ENCODE results near the gene AHCYL1.
"Not testable (repeated sequence)": the region's sequence is repeated elsewhere in the genome, so short reads cannot be mapped to it uniquely, and the experiment has no call there.

The AHCYL1 gene

GRCh38 chr1:109951501-109951900 lies 33.1 kb upstream of the AHCYL1 start:
- not testable (repeated sequence) for H4K8ac ChIP-seq (ENCODE audit: low read depth, low read length); H3K79me2 ChIP-seq (ENCODE audit: control insufficient read depth, insufficient read depth, low read length); H3K56ac ChIP-seq (ENCODE audit: low read length); H3K18ac ChIP-seq (ENCODE audit: low read length); H2BK15ac ChIP-seq (replicated peaks; ENCODE audit: low read depth); H3K4me1 ChIP-seq (ENCODE audit: control insufficient read depth, low read depth, low read length); H2BK120ac ChIP-seq (ENCODE audit: low read depth, low read length); H3K4ac ChIP-seq (ENCODE audit: low read depth, low read length); H3K79me1 ChIP-seq (ENCODE audit: low read length); H2BK5ac ChIP-seq (ENCODE audit: low read length); DNase-seq; H3K4me3 ChIP-seq (ENCODE audit: low read length); H2AK5ac ChIP-seq (ENCODE audit: low read length); H3K27ac ChIP-seq (ENCODE audit: low read depth, low read length); H3K36me3 ChIP-seq (ENCODE audit: control insufficient read depth, insufficient read depth, low read length); H4K5ac ChIP-seq (ENCODE audit: low read length); H3K23ac ChIP-seq (ENCODE audit: low read length); H3K27me3 ChIP-seq (ENCODE audit: insufficient read depth, low read length, poor library complexity); H3K4me2 ChIP-seq (ENCODE audit: low read length); H3K9ac ChIP-seq (ENCODE audit: low read length)
- no CpG with 5 or more reads among the region's 5 CpGs for WGBS (ENCODE audit: extremely low coverage, insufficient coverage, low lambda C conversion rate)

GRCh38 chr1:109954041-109954512 lies 30.5 kb upstream of the AHCYL1 start:
- no peak overlapping the region for H3K27ac ChIP-seq (ENCODE audit: low read depth, low read length)

GRCh38 chr1:109959632-109959973 lies 25.0 kb upstream of the AHCYL1 start:
- Histone ChIP-seq H2BK15ac (replicated peaks; ENCODE audit: low read depth) (no peak overlapping the region), H3K27me3 (ENCODE audit: insufficient read depth, low read length, poor library complexity) (peaks cover 1% of the 10 kb centered on the region), H4K8ac (ENCODE audit: low read depth, low read length) (no peak overlapping the region), H2AK5ac (ENCODE audit: low read length) (peak overlapping the region; percentile 19), H3K18ac (ENCODE audit: low read length) (peak overlapping the region; percentile 91), H3K4me3 (ENCODE audit: low read length) (no peak overlapping the region), H3K9ac (ENCODE audit: low read length) (peak overlapping the region; percentile 22), H2BK5ac (ENCODE audit: low read length) (no peak overlapping the region), H3K23ac (ENCODE audit: low read length) (no peak overlapping the region), H4K5ac (ENCODE audit: low read length) (no peak overlapping the region), H3K56ac (ENCODE audit: low read length) (peak overlapping the region; percentile 31), H3K27ac (ENCODE audit: low read depth, low read length) (peak overlapping the region; percentile 83), H3K79me1 (ENCODE audit: low read length) (no peaks in the 10 kb centered on the region), H3K36me3 (ENCODE audit: control insufficient read depth, insufficient read depth, low read length) (no peaks in the 10 kb centered on the region), H3K4me2 (ENCODE audit: low read length) (peak overlapping the region; percentile 18), H3K79me2 (ENCODE audit: control insufficient read depth, insufficient read depth, low read length) (no peaks in the 10 kb centered on the region), H3K4ac (ENCODE audit: low read depth, low read length) (no peak overlapping the region), H3K4me1 (ENCODE audit: control insufficient read depth, low read depth, low read length) (peaks cover 14% of the 10 kb centered on the region), H2BK120ac (ENCODE audit: low read depth, low read length) (peak overlapping the region; percentile 15)
- no peak for DNase-seq
- WGBS (ENCODE audit: extremely low coverage, insufficient coverage, low lambda C conversion rate) = no CpG with 5 or more reads among the region's 1 CpG

More at GRCh38 chr1:109954041-109954512, 30.5 kb upstream of the AHCYL1 start:
- no peak for DNase-seq
- Histone ChIP-seq H4K8ac (ENCODE audit: low read depth, low read length) (no peak overlapping the region), H3K9ac (ENCODE audit: low read length) (no peak overlapping the region), H3K4me2 (ENCODE audit: low read length) (no peak overlapping the region), H3K79me1 (ENCODE audit: low read length) (no peaks in the 10 kb centered on the region), H3K36me3 (ENCODE audit: control insufficient read depth, insufficient read depth, low read length) (no peaks in the 10 kb centered on the region), H2BK120ac (ENCODE audit: low read depth, low read length) (no peak overlapping the region), H3K79me2 (ENCODE audit: control insufficient read depth, insufficient read depth, low read length) (no peaks in the 10 kb centered on the region), H2BK5ac (ENCODE audit: low read length) (no peak overlapping the region), H3K23ac (ENCODE audit: low read length) (no peak overlapping the region), H3K4ac (ENCODE audit: low read depth, low read length) (no peak overlapping the region), H3K27me3 (ENCODE audit: insufficient read depth, low read length, poor library complexity) (peaks cover 1% of the 10 kb centered on the region), H3K4me3 (ENCODE audit: low read length) (no peak overlapping the region), H3K56ac (ENCODE audit: low read length) (no peak overlapping the region), H2BK15ac (replicated peaks; ENCODE audit: low read depth) (no peak overlapping the region), H2AK5ac (ENCODE audit: low read length) (no peak overlapping the region), H3K18ac (ENCODE audit: low read length) (no peak overlapping the region), H4K5ac (ENCODE audit: low read length) (no peak overlapping the region), H3K4me1 (ENCODE audit: control insufficient read depth, low read depth, low read length) (no peaks in the 10 kb centered on the region)
- WGBS (ENCODE audit: extremely low coverage, insufficient coverage, low lambda C conversion rate) = no CpG with 5 or more reads among the region's 1 CpG

DNA sequence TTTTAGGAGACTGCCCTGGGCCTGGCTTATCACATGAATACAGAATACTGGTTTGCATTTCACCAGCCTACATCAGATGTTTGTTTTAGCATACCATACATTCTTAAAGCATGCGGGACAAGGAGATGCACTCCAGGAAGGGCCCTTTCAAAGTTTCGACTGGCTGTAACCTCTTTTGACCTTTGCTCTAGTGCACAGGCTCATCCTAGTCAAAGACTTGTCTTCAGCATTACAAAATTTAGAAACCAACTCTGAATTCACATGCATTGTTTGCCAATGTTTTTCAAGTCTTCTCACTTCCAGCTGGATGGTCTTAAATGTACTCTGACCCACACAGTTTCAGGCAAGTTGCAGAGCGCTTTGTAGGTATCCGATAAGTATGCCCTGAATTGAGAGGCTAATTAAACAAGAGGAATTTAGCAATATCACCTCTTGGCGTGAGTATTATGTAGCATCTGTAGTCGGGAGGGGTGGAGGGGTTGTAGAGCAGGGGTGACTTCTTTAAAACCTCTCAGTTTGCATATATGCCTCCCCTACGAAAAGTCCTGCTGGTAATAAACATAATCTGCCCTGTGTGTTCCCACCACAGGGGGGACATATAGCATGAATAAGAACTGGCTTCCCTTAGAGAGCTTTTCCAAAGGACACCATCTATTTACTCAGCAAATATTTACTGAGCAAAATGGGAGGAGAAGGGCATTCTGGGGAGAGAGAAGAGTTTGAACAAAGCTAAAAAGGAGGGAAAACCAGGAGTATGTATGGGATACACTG lies 24.4 kb upstream of the AHCYL1 start:
- peak overlapping the region; percentile 75 for H3K56ac ChIP-seq (ENCODE audit: low read length)
- WGBS (ENCODE audit: extremely low coverage, insufficient coverage, low lambda C conversion rate) = no CpG with 5 or more reads among the region's 7 CpGs

GRCh38 chr1:109960745-109961094 lies 23.8 kb upstream of the AHCYL1 start:
- Histone ChIP-seq H3K4me2 (ENCODE audit: low read length) (no peak overlapping the region), H3K27me3 (ENCODE audit: insufficient read depth, low read length, poor library complexity) (peaks cover 1% of the 10 kb centered on the region), H3K4me3 (ENCODE audit: low read length) (no peak overlapping the region), H3K23ac (ENCODE audit: low read length) (no peak overlapping the region), H3K9ac (ENCODE audit: low read length) (no peak overlapping the region), H2BK15ac (replicated peaks; ENCODE audit: low read depth) (no peak overlapping the region), H3K79me1 (ENCODE audit: low read length) (no peaks in the 10 kb centered on the region), H4K5ac (ENCODE audit: low read length) (no peak overlapping the region), H4K8ac (ENCODE audit: low read depth, low read length) (no peak overlapping the region), H3K4ac (ENCODE audit: low read depth, low read length) (no peak overlapping the region), H2BK5ac (ENCODE audit: low read length) (no peak overlapping the region), H3K36me3 (ENCODE audit: control insufficient read depth, insufficient read depth, low read length) (no peaks in the 10 kb centered on the region), H3K27ac (ENCODE audit: low read depth, low read length) (no peak overlapping the region), H3K18ac (ENCODE audit: low read length) (no peak overlapping the region), H3K56ac (ENCODE audit: low read length) (no peak overlapping the region), H2BK120ac (ENCODE audit: low read depth, low read length) (no peak overlapping the region), H2AK5ac (ENCODE audit: low read length) (no peak overlapping the region), H3K4me1 (ENCODE audit: control insufficient read depth, low read depth, low read length) (peaks cover 14% of the 10 kb centered on the region), H3K79me2 (ENCODE audit: control insufficient read depth, insufficient read depth, low read length) (no peaks in the 10 kb centered on the region)
- DNase-seq = no peak
- WGBS (ENCODE audit: extremely low coverage, insufficient coverage, low lambda C conversion rate) = no CpG with 5 or more reads among the region's 1 CpG

More for the DNA sequence above, 24.4 kb upstream of the AHCYL1 start:
- Histone ChIP-seq H3K4me2 (ENCODE audit: low read length) (no peak overlapping the region), H3K27ac (ENCODE audit: low read depth, low read length) (peak overlapping the region; percentile 80), H3K79me1 (ENCODE audit: low read length) (no peaks in the 10 kb centered on the region), H4K8ac (ENCODE audit: low read depth, low read length) (no peak overlapping the region), H3K4me1 (ENCODE audit: control insufficient read depth, low read depth, low read length) (peaks cover 14% of the 10 kb centered on the region), H2BK120ac (ENCODE audit: low read depth, low read length) (peak overlapping the region; percentile 15), H3K9ac (ENCODE audit: low read length) (no peak overlapping the region), H4K5ac (ENCODE audit: low read length) (no peak overlapping the region), H3K79me2 (ENCODE audit: control insufficient read depth, insufficient read depth, low read length) (no peaks in the 10 kb centered on the region), H3K36me3 (ENCODE audit: control insufficient read depth, insufficient read depth, low read length) (no peaks in the 10 kb centered on the region), H3K27me3 (ENCODE audit: insufficient read depth, low read length, poor library complexity) (peaks cover 1% of the 10 kb centered on the region), H3K4ac (ENCODE audit: low read depth, low read length) (no peak overlapping the region), H2BK15ac (replicated peaks; ENCODE audit: low read depth) (no peak overlapping the region), H3K23ac (ENCODE audit: low read length) (no peak overlapping the region), H3K18ac (ENCODE audit: low read length) (no peak overlapping the region), H3K4me3 (ENCODE audit: low read length) (no peak overlapping the region), H2AK5ac (ENCODE audit: low read length) (no peak overlapping the region), H2BK5ac (ENCODE audit: low read length) (no peak overlapping the region)
- peak; percentile 96 for DNase-seq

DNA sequence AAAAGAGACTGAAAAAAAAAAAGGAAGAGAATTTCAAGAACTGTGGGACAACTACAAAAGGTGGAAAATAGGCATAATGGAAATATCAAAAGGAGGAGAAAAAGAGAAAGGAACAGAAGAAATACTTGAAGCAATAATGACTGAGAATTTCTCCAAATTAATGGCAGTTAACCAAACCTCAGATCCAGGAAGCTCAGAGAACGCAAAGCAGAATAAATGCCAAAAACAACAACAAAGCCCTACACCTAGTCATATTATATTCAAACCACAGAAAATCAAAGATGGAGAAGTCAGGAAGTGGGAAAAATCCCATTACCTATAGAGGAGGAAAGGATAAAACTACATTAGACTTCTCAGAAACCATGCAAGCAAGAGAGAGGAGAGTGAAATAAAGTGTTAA lies 20.7 kb upstream of the AHCYL1 start:
- Histone ChIP-seq H3K4me1 (ENCODE audit: control insufficient read depth, low read depth, low read length) (peaks cover 14% of the 10 kb centered on the region), H3K79me1 (ENCODE audit: low read length) (no peaks in the 10 kb centered on the region)
- WGBS (ENCODE audit: extremely low coverage, insufficient coverage, low lambda C conversion rate) = no CpG with 5 or more reads among the region's 1 CpG

More for the DNA sequence above, 20.7 kb upstream of the AHCYL1 start:
- no peak overlapping the region for H2BK5ac ChIP-seq (ENCODE audit: low read length)
- no peak overlapping the region for H3K23ac ChIP-seq (ENCODE audit: low read length)
- H2AK5ac ChIP-seq (ENCODE audit: low read length) = no peak overlapping the region
- H3K9ac ChIP-seq (ENCODE audit: low read length) = no peak overlapping the region
- no peak overlapping the region for H3K4ac ChIP-seq (ENCODE audit: low read depth, low read length)
- no peak overlapping the region for H4K8ac ChIP-seq (ENCODE audit: low read depth, low read length)
- no peak for DNase-seq
- H3K56ac ChIP-seq (ENCODE audit: low read length) = no peak overlapping the region
- H3K27me3 ChIP-seq (ENCODE audit: insufficient read depth, low read length, poor library complexity) = no peaks in the 10 kb centered on the region
- no peak overlapping the region for H3K27ac ChIP-seq (ENCODE audit: low read depth, low read length)
- no peak overlapping the region for H3K4me3 ChIP-seq (ENCODE audit: low read length)
- no peak overlapping the region for H2BK15ac ChIP-seq (replicated peaks; ENCODE audit: low read depth)
- H3K36me3 ChIP-seq (ENCODE audit: control insufficient read depth, insufficient read depth, low read length) = no peaks in the 10 kb centered on the region
- no peak overlapping the region for H3K4me2 ChIP-seq (ENCODE audit: low read length)
- H3K79me2 ChIP-seq (ENCODE audit: control insufficient read depth, insufficient read depth, low read length) = no peaks in the 10 kb centered on the region
- no peak overlapping the region for H3K18ac ChIP-seq (ENCODE audit: low read length)
- no peak overlapping the region for H2BK120ac ChIP-seq (ENCODE audit: low read depth, low read length)
- no peak overlapping the region for H4K5ac ChIP-seq (ENCODE audit: low read length)
